Measurements from ENCODE around the gene TTC7B.

- TF ChIP-seq EZH2 (IDR thresholded peaks at IDR 0.05; ENCODE audit: borderline replicate concordance, low read depth, low read length, severe bottlenecking): no peak
- no peak for TF ChIP-seq CTCF (IDR thresholded peaks at IDR 0.05; ENCODE audit: extremely low read depth in 1 of 2, insufficient read depth in 1 of 2, low read depth in 1 of 2, low read length in 2 of 2)
- TF ChIP-seq POLR2A (IDR thresholded peaks at IDR 0.05; ENCODE audit: low read depth, low read length): no peak
- peak; percentile 65 for TF ChIP-seq JUN (IDR thresholded peaks at IDR 0.05; ENCODE audit: borderline replicate concordance, insufficient read depth, insufficient read length, low read depth)
- TF ChIP-seq POLR2AphosphoS5 (IDR thresholded peaks at IDR 0.05; ENCODE audit: insufficient read depth, low read depth, low read length): no peak
- TF ChIP-seq MYC (IDR thresholded peaks at IDR 0.05; ENCODE audit: low read depth, low read length): peak; percentile 34
Measured at GRCh38 chr14:90624227-90624626, 192.0 kb downstream of the TTC7B start.

Measured in endothelial cell of umbilical vein (primary cell).